HCT116 (cell line): ENCODE results near the gene SLC35B1.

ENCODE experiments used
- CTCF ChIP-seq, 3 experiments: fragments of 200-600 bp in 1 of 3; sonication (generic) in 1 of 3; IDR thresholded peaks in 2 of 3; conservative IDR thresholded peaks in 1 of 3; 2 replicates each; pipeline ENCODE4 v1.5.1; 2012 to 2017; ENCODE audit warnings: low read depth in 2 of 3, low read length in 2 of 3, antibody characterized with exemption in 1 of 3, borderline replicate concordance in 1 of 3, control low read depth in 1 of 3, mild to moderate bottlenecking in 1 of 3, mixed read lengths in 1 of 3, mixed run types in 1 of 3, moderate library complexity in 1 of 3; ENCODE audit not compliant: insufficient read depth in 1 of 3
- FOSL1 ChIP-seq: IDR thresholded peaks from 2 replicates; pipeline ENCODE4 v1.6.1; 2012; ENCODE audit warnings: low read depth
- RAD21 ChIP-seq: IDR thresholded peaks from 2 replicates; pipeline ENCODE4 v1.6.1; 2012; ENCODE audit warnings: low read depth, mild to moderate bottlenecking
- ZFX ChIP-seq: fragments of 450-650 bp; IDR thresholded peaks from 2 replicates; pipeline ENCODE4 v1.6.1; 2017

GRCh38 chr17:49734515-49735490 is 27.0 kb upstream of the SLC35B1 start:
- no peak for TF ChIP-seq CTCF (IDR thresholded peaks at IDR 0.05 in 2 of 3, conservative IDR thresholded peaks at IDR 0.05 in 1 of 3; ENCODE audit: borderline replicate concordance in 1 of 3, insufficient read depth in 1 of 3, low read depth in 2 of 3, low read length in 2 of 3)
- TF ChIP-seq FOSL1 = no peak
- TF ChIP-seq ZFX = no peak
- no peak for TF ChIP-seq RAD21
